Naive B cell (primary cell): ENCODE results near the gene EDN2. TPM values are rescaled to one million over a fixed set of nuclear protein-coding genes. Genes with fewer than 3 reads are reported as not detected.

ENCODE experiments used
- ATAC-seq, 2 donors: fragments of 150-1000 bp; cut with Tn5 transposase; 2 replicates each; pipeline ENCODE4 v1.10.0; 2021; ENCODE audit warnings: low read depth in 2 of 2, mild to moderate bottlenecking in 2 of 2, moderate library complexity in 2 of 2
- DNase-seq: peaks from one replicate; pipeline ENCODE4 v3.0.0; 2022
- H3K27ac Mint-ChIP-seq, 6 donors: one replicate each; pipeline ENCODE4 v1.8.0; 2020 to 2022; ENCODE audit warnings: mild to moderate bottlenecking in 6 of 6, mixed read lengths in 6 of 6, moderate library complexity in 5 of 6, inconsistent platforms in 2 of 6
- H3K27me3 Mint-ChIP-seq, 3 donors: one replicate each; pipeline ENCODE4 v1.8.0; 2021 to 2022; ENCODE audit warnings: mixed read lengths in 3 of 3, mild to moderate bottlenecking in 1 of 3
- H3K36me3 Mint-ChIP-seq, 2 donors: one replicate each; pipeline ENCODE4 v1.8.0; 2020 to 2022; ENCODE audit warnings: mixed read lengths in 2 of 2, inconsistent platforms in 1 of 2, mild to moderate bottlenecking in 1 of 2
- H3K4me1 Mint-ChIP-seq, 3 donors: one replicate each; pipeline ENCODE4 v1.8.0; 2020 to 2022; ENCODE audit warnings: mixed read lengths in 3 of 3, inconsistent platforms in 1 of 3, mild to moderate bottlenecking in 1 of 3, moderate library complexity in 1 of 3
- H3K4me3 Mint-ChIP-seq, 8 donors: one replicate each; pipeline ENCODE4 v1.8.0; 2020 to 2022; ENCODE audit warnings: mild to moderate bottlenecking in 8 of 8, mixed read lengths in 8 of 8, moderate library complexity in 8 of 8, inconsistent platforms in 2 of 8
- H3K9me3 Mint-ChIP-seq, 7 donors: one replicate each; pipeline ENCODE4 v1.8.0; 2020 to 2022; ENCODE audit warnings: mixed read lengths in 7 of 7, mild to moderate bottlenecking in 5 of 7, inconsistent platforms in 2 of 7, moderate library complexity in 1 of 7
- polyA plus RNA-seq, 6 donors: library from polyadenylated mRNA; unstranded; fragments of 300-500 nt; fragmentation: Illumina TruSeq; gene quantifications; one replicate each; pipeline ENCODE4 v1.2.3, GENCODE V29; 2021; ENCODE audit warnings: low read depth in 6 of 6

EDN2 gene
- not detected for polyA plus RNA-seq

- Mint-ChIP-seq H3K27me3 (peaks cover 17 to 43% (median 31%) of the 10 kb centered on the region in 3 donors), H3K9me3 (peaks cover 0 to 4% (median 0%) of the 10 kb centered on the region in 7 donors), H3K36me3 (peaks cover 0 to 5% of the 10 kb centered on the region in 2 donors), H3K4me3 (peak within 1 kb of the TSS in 1 of 8 donors; percentile 66), H3K27ac (no peak within 1 kb of the TSS), H3K4me1 (peaks cover 6 to 13% (median 13%) of the 10 kb centered on the region in 3 donors)
- ATAC-seq: peak in 1 of 2 donors; percentile 23
- no peak for DNase-seq
Measured at GRCh38 chr1:41484402-41485241, at the start of gene EDN2. Gene EDN2 (minus strand): TSS chr1:41484683. CDS start chr1:41484601, 82 bp downstream.

DNA sequence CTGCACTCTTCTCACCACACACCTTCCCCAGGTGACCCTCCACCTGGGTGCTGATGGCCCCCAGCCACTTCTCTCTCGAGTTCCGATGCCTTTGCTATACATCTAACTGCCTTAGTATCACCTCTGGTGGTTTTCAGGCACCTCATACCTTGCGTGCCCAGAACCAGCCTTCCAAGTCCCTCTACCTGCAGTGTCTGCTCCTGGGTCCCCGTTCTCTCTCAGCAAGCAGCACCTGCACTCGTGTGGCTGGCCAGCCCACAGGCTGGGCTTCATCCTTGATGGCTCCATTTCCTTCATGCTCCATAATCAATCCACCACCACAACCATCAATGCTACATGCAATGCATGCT is 49.2 kb upstream of the EDN2 start:
- no peak overlapping the region for H3K4me3 Mint-ChIP-seq
- H3K27me3 Mint-ChIP-seq: no peaks in the 10 kb centered on the region
- DNase-seq (no peak), ATAC-seq (no peak)
- peak overlapping the region in 1 of 6 donors; percentile 37 for H3K27ac Mint-ChIP-seq
- H3K4me1 Mint-ChIP-seq: peaks cover 40 to 71% (median 51%) of the 10 kb centered on the region in 3 donors
- H3K36me3 Mint-ChIP-seq: peaks cover 0 to 14% of the 10 kb centered on the region in 2 donors
- H3K9me3 Mint-ChIP-seq: no peaks in the 10 kb centered on the region

DNA sequence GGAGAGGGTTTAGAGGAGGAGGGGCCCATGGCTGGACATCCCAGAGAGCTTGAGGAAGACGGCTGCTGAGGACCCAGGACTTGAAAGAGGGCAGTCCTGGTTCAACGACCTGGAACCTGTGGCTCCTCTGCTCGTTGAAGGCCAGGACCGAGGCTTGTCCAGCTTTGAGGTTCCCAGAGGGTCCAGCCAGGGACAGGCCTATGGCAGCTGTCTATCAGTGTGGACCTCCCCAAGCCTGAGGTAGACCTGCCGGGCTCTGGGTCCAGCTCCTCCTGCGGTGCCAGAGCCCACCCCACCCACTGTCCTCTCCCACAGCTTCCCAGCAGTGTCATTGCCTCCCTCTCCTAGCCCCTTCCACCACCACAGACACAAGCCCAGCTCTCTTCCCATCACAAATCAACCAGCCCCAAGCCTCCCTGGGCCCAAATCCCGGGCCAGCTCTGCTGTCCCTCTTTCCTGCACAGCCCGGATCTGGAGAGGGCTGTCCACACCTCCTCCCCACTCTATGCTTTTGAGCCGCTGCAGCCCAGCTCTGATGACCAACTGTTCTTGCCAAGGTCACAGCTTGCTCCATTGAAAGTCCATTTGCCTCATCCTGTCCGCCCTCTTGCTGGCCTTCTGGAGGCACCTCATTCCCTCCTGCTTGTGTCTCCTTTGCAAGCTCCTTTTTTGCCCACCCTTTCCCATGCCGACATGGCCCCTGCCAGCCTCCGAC is 48.7 kb upstream of the EDN2 start:
- Mint-ChIP-seq H3K4me1 (peaks cover 35 to 70% (median 45%) of the 10 kb centered on the region in 3 donors), H3K27ac (peak overlapping the region in 3 of 6 donors; percentile 40 to 70 (median 56)), H3K36me3 (peaks cover 0 to 14% of the 10 kb centered on the region in 2 donors), H3K4me3 (peak overlapping the region in 1 of 8 donors; percentile 25), H3K27me3 (no peaks in the 10 kb centered on the region), H3K9me3 (no peaks in the 10 kb centered on the region)
- no peak for ATAC-seq
- no peak for DNase-seq

GRCh38 chr1:41532206-41532975 is 47.9 kb upstream of the EDN2 start:
- no peaks in the 10 kb centered on the region for H3K27me3 Mint-ChIP-seq
- H3K36me3 Mint-ChIP-seq: peaks cover 0 to 14% of the 10 kb centered on the region in 2 donors
- peak overlapping the region in 2 of 6 donors; percentile 9 to 65 for H3K27ac Mint-ChIP-seq
- ATAC-seq: no peak
- no peak overlapping the region for H3K4me3 Mint-ChIP-seq
- peaks cover 27 to 68% (median 37%) of the 10 kb centered on the region in 3 donors for H3K4me1 Mint-ChIP-seq
- no peak for DNase-seq
- H3K9me3 Mint-ChIP-seq: no peaks in the 10 kb centered on the region

DNA sequence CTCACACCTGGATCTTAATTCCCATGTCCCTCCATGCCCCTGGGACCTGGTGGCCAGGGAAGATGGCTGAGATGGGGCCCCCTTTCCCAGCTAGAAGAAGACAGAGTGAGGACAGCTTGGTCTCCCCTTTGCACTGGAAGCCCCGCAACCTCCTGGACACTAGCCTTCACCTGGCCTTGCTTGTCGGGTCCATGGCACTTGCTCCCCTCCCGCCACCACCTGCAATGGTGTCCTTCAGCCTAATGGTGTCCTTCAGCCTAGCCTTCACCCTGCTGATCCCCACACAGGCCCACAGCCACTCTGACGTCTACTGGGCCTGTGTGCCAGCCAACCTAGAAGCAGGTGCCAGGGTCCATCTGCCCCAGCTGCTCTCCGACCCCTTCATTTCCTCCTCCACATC is 45.9 kb upstream of the EDN2 start:
- DNase-seq: no peak
- no peak for ATAC-seq
- H3K9me3 Mint-ChIP-seq: peaks cover 0 to 8% (median 0%) of the 10 kb centered on the region in 7 donors
- peaks cover 0 to 14% of the 10 kb centered on the region in 2 donors for H3K36me3 Mint-ChIP-seq
- H3K4me3 Mint-ChIP-seq: no peak overlapping the region
- peaks cover 10 to 64% (median 18%) of the 10 kb centered on the region in 3 donors for H3K4me1 Mint-ChIP-seq
- no peaks in the 10 kb centered on the region for H3K27me3 Mint-ChIP-seq
- H3K27ac Mint-ChIP-seq: peak overlapping the region in 3 of 6 donors; percentile 38 to 83 (median 64)

DNA sequence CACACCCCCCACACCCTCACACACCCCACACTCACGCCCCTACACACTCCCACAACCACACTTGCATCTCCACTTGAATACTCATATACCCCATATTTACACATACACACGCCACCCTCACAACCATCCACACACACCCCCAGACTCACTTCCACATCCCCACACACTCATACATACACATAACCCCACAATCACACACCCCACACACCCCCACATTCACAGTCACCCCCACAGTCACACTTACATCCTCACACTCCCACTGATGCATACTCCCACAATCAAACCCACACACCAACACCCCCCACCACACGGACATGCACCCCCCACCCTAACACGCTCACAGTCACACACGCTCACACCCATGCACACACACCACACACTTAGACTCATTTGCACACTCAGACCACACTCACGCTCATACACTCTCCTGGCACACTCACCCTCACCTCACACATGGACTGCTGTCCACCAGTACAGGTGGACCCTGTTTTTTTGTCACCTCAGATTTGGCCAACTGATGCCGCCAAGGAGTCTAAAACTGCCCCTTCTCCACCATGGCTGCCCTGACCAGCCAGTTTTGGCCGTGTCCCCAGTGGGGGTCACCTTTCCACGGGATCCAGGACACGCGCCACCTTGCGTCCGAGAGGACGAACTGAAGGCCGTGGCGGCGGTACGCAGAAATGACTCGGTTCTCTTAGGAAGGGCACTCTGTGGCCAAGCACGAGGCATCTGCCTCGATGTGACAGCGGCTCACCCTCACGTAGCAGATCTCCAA is 45.3 kb upstream of the EDN2 start:
- no peak for ATAC-seq
- Mint-ChIP-seq H3K4me1 (peaks cover 7 to 64% (median 16%) of the 10 kb centered on the region in 3 donors), H3K27me3 (no peaks in the 10 kb centered on the region), H3K27ac (peak overlapping the region in 4 of 6 donors; percentile 31 to 83 (median 43)), H3K4me3 (no peak overlapping the region), H3K9me3 (peaks cover 0 to 8% (median 0%) of the 10 kb centered on the region in 7 donors), H3K36me3 (peaks cover 0 to 14% of the 10 kb centered on the region in 2 donors)
- no peak for DNase-seq

DNA sequence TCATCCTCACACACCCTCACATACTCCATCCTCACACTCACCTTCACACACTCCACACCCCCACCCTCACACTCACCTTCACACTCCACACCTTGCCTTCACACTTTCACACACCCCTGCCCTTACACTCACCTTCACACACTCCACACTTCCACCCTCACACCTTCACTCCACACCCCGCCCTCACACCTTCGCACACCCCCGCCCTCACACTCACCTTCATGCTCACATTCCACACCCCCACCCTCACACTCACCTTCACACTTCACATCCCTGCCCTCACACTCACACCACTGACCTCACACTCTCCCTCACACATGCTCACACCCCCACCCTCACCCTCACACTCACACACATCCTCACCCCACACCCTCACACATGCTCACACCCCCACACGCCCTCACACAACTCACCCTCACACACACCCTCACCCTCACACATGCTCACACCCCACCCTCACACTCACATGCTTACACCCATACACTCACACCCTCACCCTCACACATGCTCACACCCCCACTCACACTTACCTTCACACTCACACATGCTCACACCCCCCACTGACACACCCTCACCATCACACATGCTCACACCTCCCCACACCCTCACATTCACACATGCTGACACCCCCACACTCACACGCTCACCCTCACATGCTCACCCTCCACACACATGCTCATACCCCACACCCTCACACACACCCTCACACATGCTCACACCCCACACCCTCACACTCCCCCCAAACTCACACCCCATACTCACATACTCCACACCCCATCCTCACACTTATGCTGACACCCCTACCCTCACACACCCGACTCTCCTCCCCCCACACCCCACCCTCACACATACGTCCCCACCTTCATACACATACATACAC is 44.5 kb upstream of the EDN2 start:
- Mint-ChIP-seq H3K27me3 (no peaks in the 10 kb centered on the region), H3K9me3 (peaks cover 0 to 8% (median 0%) of the 10 kb centered on the region in 7 donors), H3K4me3 (no peak overlapping the region), H3K4me1 (peaks cover 3 to 59% (median 14%) of the 10 kb centered on the region in 3 donors), H3K27ac (peak overlapping the region in 3 of 6 donors; percentile 61 to 86 (median 83)), H3K36me3 (peaks cover 0 to 7% of the 10 kb centered on the region in 2 donors)
- DNase-seq (no peak), ATAC-seq (no peak)

- Mint-ChIP-seq H3K27me3 (no peaks in the 10 kb centered on the region), H3K4me3 (no peak overlapping the region), H3K9me3 (peaks cover 0 to 8% (median 0%) of the 10 kb centered on the region in 7 donors), H3K4me1 (peaks cover 3 to 51% (median 7%) of the 10 kb centered on the region in 3 donors), H3K36me3 (no peaks in the 10 kb centered on the region), H3K27ac (peak overlapping the region in 2 of 6 donors; percentile 35 to 83)
- ATAC-seq (no peak), DNase-seq (no peak)
Measured at GRCh38 chr1:41528106-41528505, 43.6 kb upstream of the EDN2 start.

GRCh38 chr1:41526956-41527561 is 42.6 kb upstream of the EDN2 start:
- H3K27ac Mint-ChIP-seq: peak overlapping the region in 4 of 6 donors; percentile 38 to 72 (median 50)
- no peaks in the 10 kb centered on the region for H3K36me3 Mint-ChIP-seq
- peaks cover 3 to 45% (median 7%) of the 10 kb centered on the region in 3 donors for H3K4me1 Mint-ChIP-seq
- H3K9me3 Mint-ChIP-seq: peaks cover 0 to 8% (median 0%) of the 10 kb centered on the region in 7 donors
- ATAC-seq (no peak), DNase-seq (no peak)
- H3K4me3 Mint-ChIP-seq: no peak overlapping the region
- no peaks in the 10 kb centered on the region for H3K27me3 Mint-ChIP-seq

- DNase-seq (no peak), ATAC-seq (no peak)
- peak overlapping the region in 2 of 6 donors; percentile 36 to 60 for H3K27ac Mint-ChIP-seq
- H3K9me3 Mint-ChIP-seq: peaks cover 0 to 8% (median 0%) of the 10 kb centered on the region in 7 donors
- no peaks in the 10 kb centered on the region for H3K27me3 Mint-ChIP-seq
- H3K4me1 Mint-ChIP-seq: peaks cover 3 to 36% (median 4%) of the 10 kb centered on the region in 3 donors
- H3K36me3 Mint-ChIP-seq: no peaks in the 10 kb centered on the region
- H3K4me3 Mint-ChIP-seq: no peak overlapping the region
Measured at GRCh38 chr1:41525891-41526587, 41.6 kb upstream of the EDN2 start.
